Spleen (tissue), 7 donors: ENCODE measurements around the gene ISM2.

Experiments
- POLR2A ChIP-seq, 3 donors: fragments of 450-650 bp; IDR thresholded peaks; one replicate each; pipeline ENCODE4 v1.5.1; 2017; ENCODE audit warnings: antibody characterized with exemption in 3 of 3, mild to moderate bottlenecking in 1 of 3
- POLR2AphosphoS5 ChIP-seq, 3 donors: sonication (generic); formaldehyde crosslinking; IDR thresholded peaks; one replicate each; pipeline ENCODE4 v1.5.1; 2017; ENCODE audit warnings: antibody characterized with exemption in 3 of 3
- TF ChIP-seq, protein P1 (sequence below), 11 experiments: fragments of 200-600 bp in 7 of 11; fragments of 450-650 bp in 4 of 11; sonication (generic) in 4 of 11; IDR thresholded peaks in 8 of 11; conservative IDR thresholded peaks in 3 of 11; 1 replicate in 7 of 11; 2 replicates in 4 of 11; pipeline versions ENCODE4 v1.4.0 to v1.8.0; 2016 to 2021; ENCODE audit warnings: antibody characterized with exemption in 11 of 11, inconsistent platforms in 4 of 11, mild to moderate bottlenecking in 1 of 11
- donor health status: DM: no; HTN: no; CAD: no; lungs with moderate emphysema.
- donor health status: DM: no; HTN: no; CAD: no.
- donor health status: DM: no; HTN: no; CAD: no.

GRCh38 chr14:77458249-77458950 is 40.2 kb downstream of the ISM2 start:
- no peak for TF ChIP-seq POLR2A (IDR thresholded peaks at IDR 0.05)
- TF ChIP-seq, protein P1, sequence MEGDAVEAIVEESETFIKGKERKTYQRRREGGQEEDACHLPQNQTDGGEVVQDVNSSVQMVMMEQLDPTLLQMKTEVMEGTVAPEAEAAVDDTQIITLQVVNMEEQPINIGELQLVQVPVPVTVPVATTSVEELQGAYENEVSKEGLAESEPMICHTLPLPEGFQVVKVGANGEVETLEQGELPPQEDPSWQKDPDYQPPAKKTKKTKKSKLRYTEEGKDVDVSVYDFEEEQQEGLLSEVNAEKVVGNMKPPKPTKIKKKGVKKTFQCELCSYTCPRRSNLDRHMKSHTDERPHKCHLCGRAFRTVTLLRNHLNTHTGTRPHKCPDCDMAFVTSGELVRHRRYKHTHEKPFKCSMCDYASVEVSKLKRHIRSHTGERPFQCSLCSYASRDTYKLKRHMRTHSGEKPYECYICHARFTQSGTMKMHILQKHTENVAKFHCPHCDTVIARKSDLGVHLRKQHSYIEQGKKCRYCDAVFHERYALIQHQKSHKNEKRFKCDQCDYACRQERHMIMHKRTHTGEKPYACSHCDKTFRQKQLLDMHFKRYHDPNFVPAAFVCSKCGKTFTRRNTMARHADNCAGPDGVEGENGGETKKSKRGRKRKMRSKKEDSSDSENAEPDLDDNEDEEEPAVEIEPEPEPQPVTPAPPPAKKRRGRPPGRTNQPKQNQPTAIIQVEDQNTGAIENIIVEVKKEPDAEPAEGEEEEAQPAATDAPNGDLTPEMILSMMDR (IDR thresholded peaks at IDR 0.05 in 8 of 11, conservative IDR thresholded peaks at IDR 0.05 in 3 of 11) = peak in 1 of 11 experiments; percentile 4
- no peak for TF ChIP-seq POLR2AphosphoS5 (IDR thresholded peaks at IDR 0.05)
